ENCODE measurements around the gene SLC2A4.

DNA sequence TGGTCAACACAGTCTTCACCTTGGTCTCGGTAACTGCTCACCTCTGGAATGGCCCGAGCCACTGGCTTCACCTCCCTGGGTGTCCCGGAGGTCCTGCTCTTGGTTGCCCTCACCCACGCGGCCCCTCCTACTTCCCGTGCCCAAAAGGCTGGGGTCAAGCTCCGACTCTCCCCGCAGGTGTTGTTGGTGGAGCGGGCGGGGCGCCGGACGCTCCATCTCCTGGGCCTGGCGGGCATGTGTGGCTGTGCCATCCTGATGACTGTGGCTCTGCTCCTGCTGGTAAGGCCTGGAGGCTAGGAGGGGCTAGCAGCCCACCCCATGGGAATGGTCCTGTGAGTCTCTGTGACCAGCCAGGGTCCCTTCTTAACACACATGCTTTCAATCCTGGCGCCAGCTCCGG, 3.4 kb downstream of the SLC2A4 start:
- TF ChIP-seq, protein P1, sequence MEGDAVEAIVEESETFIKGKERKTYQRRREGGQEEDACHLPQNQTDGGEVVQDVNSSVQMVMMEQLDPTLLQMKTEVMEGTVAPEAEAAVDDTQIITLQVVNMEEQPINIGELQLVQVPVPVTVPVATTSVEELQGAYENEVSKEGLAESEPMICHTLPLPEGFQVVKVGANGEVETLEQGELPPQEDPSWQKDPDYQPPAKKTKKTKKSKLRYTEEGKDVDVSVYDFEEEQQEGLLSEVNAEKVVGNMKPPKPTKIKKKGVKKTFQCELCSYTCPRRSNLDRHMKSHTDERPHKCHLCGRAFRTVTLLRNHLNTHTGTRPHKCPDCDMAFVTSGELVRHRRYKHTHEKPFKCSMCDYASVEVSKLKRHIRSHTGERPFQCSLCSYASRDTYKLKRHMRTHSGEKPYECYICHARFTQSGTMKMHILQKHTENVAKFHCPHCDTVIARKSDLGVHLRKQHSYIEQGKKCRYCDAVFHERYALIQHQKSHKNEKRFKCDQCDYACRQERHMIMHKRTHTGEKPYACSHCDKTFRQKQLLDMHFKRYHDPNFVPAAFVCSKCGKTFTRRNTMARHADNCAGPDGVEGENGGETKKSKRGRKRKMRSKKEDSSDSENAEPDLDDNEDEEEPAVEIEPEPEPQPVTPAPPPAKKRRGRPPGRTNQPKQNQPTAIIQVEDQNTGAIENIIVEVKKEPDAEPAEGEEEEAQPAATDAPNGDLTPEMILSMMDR (IDR thresholded peaks at IDR 0.05; ENCODE audit: low read length): no peak
- TF ChIP-seq EZH2 (optimal IDR thresholded peaks at IDR 0.05; ENCODE audit: low read depth, low read length) (no peak), EZH2phosphoT487 (IDR thresholded peaks at IDR 0.05; ENCODE audit: low read length) (no peak)
